ENCODE data around the gene PLA2R1.

GRCh38 chr2:160108646-160109045 lies 46.2 kb upstream of the PLA2R1 start:
- TF ChIP-seq CTCF (IDR thresholded peaks at IDR 0.05; ENCODE audit: low read depth, low read length) (no peak), EZH2phosphoT487 (IDR thresholded peaks at IDR 0.05; ENCODE audit: low read depth) (no peak)

Measured in OCI-LY3 (cell line).